Measurements from ENCODE around the gene MS4A10. TPM values are rescaled to one million over a fixed set of nuclear protein-coding genes. Genes with fewer than 3 reads are reported as not detected.

The MS4A10 gene
- total RNA-seq, 1 donor from 2014 or later, result not detected

DNA sequence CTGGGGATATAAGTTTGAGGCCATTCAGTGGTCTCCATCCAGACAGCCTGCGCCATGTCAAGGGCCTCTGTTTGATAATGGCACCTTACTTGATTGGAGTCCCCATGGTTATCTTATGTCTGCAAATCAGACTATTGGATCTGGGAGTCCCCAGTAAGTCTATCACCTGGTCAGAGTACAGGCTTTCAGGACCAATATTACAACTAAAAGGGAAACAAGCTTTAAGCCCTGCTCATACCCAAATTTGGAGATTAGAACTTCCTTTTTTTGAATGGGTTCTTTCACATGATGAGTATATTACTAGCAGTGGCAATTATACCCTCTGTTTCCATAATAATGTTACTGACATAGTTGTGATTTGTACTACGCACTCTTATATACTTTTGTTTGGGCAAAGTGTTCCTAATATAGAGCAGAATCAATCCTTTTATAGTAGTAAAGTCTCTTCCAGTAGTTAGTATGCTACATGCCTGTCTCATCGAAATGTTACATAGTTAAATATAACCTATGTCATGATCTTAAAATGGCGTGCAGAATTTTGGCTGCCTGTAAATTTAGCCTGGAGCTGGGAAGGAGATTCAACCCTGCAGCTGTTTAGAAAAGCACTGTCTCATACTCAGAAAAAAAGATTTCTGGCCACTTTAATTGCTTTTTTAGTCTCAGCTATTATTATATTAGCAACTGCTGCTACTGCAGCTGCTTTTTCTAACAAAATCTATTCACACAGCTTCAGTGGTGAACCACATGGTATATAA, 23.5 kb upstream of the MS4A10 start:
- H3K9me3 Mint-ChIP-seq (ENCODE audit: low read depth), result no peaks in the 10 kb centered on the region
- H3K4me3 Mint-ChIP-seq (ENCODE audit: unreplicated experiment), result no peak overlapping the region
- H3K36me3 Mint-ChIP-seq (ENCODE audit: low read depth), result no peaks in the 10 kb centered on the region
- no peak overlapping the region for H3K27ac Mint-ChIP-seq (ENCODE audit: unreplicated experiment)
- TF ChIP-seq, protein P1, sequence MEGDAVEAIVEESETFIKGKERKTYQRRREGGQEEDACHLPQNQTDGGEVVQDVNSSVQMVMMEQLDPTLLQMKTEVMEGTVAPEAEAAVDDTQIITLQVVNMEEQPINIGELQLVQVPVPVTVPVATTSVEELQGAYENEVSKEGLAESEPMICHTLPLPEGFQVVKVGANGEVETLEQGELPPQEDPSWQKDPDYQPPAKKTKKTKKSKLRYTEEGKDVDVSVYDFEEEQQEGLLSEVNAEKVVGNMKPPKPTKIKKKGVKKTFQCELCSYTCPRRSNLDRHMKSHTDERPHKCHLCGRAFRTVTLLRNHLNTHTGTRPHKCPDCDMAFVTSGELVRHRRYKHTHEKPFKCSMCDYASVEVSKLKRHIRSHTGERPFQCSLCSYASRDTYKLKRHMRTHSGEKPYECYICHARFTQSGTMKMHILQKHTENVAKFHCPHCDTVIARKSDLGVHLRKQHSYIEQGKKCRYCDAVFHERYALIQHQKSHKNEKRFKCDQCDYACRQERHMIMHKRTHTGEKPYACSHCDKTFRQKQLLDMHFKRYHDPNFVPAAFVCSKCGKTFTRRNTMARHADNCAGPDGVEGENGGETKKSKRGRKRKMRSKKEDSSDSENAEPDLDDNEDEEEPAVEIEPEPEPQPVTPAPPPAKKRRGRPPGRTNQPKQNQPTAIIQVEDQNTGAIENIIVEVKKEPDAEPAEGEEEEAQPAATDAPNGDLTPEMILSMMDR (IDR thresholded peaks at IDR 0.05), result no peak
- no peak for DNase-seq (ENCODE audit: low spot score)
- H3K27me3 Mint-ChIP-seq (ENCODE audit: low read depth), result peaks cover 55% of the 10 kb centered on the region
- no peaks in the 10 kb centered on the region for H3K4me1 Mint-ChIP-seq (ENCODE audit: low read depth)

DNA sequence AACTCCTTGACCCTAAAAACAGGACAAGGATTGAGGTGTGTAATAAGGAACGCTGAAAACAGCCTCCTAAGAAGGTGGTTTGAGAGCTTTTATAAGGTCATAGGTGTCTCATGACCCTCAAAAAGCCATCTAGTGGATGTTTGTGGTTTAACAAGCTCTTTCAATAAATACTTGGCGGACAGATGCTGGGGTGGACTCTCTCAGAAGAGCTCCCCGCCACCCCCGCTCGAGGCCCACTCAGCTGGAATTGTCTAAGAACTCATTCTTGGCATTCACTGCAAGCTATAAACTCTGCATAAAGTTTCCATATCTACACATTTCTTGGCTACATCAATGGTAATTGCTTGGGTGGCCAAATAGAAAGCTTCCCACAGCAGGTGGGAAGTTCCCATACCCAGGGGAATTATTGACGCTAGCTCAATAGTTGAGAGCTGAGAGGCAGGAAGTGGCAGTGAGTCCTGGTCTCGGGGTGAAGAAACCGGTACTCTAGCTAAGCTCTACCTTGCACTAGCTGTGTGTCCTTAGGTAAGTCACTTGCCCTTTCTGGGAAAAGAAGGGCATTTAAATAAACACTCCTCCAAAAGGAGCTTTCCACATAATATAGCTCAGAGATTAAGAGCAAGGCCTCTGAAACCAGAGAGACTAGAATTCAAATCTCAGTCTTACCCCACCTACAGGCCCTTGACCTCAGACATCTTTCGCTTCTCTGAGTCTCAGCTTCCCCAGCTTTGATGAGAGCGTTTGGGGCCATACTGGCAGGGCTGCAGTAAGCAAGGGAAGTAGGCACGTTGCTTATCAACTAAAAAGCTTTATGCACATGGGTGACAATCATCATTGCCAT, 22.1 kb upstream of the MS4A10 start:
- Mint-ChIP-seq H3K36me3 (ENCODE audit: low read depth) (no peaks in the 10 kb centered on the region), H3K27ac (ENCODE audit: unreplicated experiment) (no peak overlapping the region), H3K4me3 (ENCODE audit: unreplicated experiment) (no peak overlapping the region), H3K27me3 (ENCODE audit: low read depth) (peaks cover 51% of the 10 kb centered on the region), H3K9me3 (ENCODE audit: low read depth) (no peaks in the 10 kb centered on the region), H3K4me1 (ENCODE audit: low read depth) (no peaks in the 10 kb centered on the region)
- no peak for DNase-seq (ENCODE audit: low spot score)
- TF ChIP-seq, protein P1 (IDR thresholded peaks at IDR 0.05), result peak; percentile 46

DNA sequence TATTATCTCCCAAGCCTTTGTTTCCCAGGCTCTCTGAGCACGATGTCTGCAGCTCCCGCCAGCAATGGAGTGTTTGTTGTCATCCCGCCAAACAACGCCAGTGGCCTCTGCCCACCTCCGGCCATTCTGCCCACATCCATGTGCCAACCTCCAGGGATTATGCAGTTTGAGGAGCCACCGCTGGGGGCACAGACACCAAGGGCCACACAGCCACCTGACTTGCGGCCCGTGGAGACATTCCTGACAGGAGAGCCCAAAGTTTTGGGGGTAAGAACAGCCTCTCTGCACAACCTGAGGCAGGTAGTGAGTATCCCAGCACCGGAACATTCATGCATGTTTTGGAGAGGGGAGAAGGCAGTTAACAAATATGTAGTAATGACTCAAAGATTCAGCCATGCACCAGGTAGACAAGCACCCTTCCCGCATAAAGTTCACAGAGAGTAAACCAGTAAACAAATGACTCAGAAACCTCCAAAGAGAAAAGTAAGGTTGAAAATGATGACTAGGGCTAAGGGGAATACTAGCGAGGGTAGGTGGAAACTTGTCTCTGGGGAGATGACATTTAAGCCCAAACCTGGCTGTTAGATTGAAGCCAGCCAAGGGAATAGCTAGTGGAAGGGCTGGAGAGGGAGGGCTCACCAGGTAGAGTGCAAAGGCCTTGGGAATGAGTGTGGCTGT, 21.3 kb upstream of the MS4A10 start:
- Mint-ChIP-seq H3K36me3 (ENCODE audit: low read depth) (no peaks in the 10 kb centered on the region), H3K4me1 (ENCODE audit: low read depth) (no peaks in the 10 kb centered on the region), H3K27ac (ENCODE audit: unreplicated experiment) (no peak overlapping the region), H3K27me3 (ENCODE audit: low read depth) (peaks cover 51% of the 10 kb centered on the region), H3K4me3 (ENCODE audit: unreplicated experiment) (no peak overlapping the region), H3K9me3 (ENCODE audit: low read depth) (no peaks in the 10 kb centered on the region)
- TF ChIP-seq, protein P1 (IDR thresholded peaks at IDR 0.05), result no peak
- DNase-seq (ENCODE audit: low spot score), result no peak

DNA sequence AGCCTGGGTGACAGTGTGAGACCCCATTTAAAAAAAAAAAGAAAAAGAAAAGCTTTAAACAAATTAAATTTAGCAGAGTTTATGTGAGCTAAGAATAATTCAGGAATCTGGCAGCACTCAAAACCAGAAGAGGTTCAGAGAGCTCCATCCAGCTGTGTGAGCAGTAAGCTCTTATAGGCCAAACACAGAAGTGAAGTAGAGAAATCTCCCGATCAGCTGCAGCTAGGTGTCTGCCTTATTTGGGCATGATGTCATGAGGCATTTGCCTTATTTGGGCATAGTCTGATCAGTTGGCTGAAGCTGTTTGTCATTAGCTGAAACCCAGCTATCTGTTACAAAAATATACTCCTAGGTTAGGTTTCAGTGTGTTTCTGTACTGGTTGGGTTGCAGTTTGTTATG, 20.3 kb upstream of the MS4A10 start:
- H3K9me3 Mint-ChIP-seq (ENCODE audit: low read depth), result no peaks in the 10 kb centered on the region
- TF ChIP-seq, protein P1 (IDR thresholded peaks at IDR 0.05), result no peak
- no peak overlapping the region for H3K27ac Mint-ChIP-seq (ENCODE audit: unreplicated experiment)
- no peaks in the 10 kb centered on the region for H3K4me1 Mint-ChIP-seq (ENCODE audit: low read depth)
- no peak for DNase-seq (ENCODE audit: low spot score)
- no peak overlapping the region for H3K4me3 Mint-ChIP-seq (ENCODE audit: unreplicated experiment)
- H3K36me3 Mint-ChIP-seq (ENCODE audit: low read depth), result no peaks in the 10 kb centered on the region
- H3K27me3 Mint-ChIP-seq (ENCODE audit: low read depth), result peaks cover 44% of the 10 kb centered on the region

DNA sequence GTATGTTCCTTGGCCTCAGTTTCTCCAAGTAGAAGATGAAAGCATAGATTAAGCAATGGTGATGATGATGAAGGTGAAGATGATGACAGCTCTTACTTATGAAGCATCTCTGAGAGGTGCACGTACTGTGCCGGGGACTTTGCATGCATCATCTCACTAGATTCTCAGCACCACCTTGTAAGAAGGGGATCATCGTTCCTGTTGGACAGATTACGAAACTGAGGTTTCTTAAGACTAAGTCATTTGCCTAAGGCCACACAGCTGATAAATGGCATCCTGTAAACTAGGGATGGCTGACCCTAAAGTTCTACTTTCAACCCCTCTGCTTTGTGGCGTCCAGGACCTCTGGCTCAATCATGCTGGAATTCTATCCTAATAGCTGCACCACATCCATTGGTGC, 19.8 kb upstream of the MS4A10 start:
- TF ChIP-seq, protein P1 (IDR thresholded peaks at IDR 0.05), result no peak

More for the DNA sequence above, 19.8 kb upstream of the MS4A10 start:
- no peaks in the 10 kb centered on the region for H3K4me1 Mint-ChIP-seq (ENCODE audit: low read depth)
- no peaks in the 10 kb centered on the region for H3K36me3 Mint-ChIP-seq (ENCODE audit: low read depth)
- H3K27ac Mint-ChIP-seq (ENCODE audit: unreplicated experiment), result no peak overlapping the region
- peaks cover 39% of the 10 kb centered on the region for H3K27me3 Mint-ChIP-seq (ENCODE audit: low read depth)
- no peak overlapping the region for H3K4me3 Mint-ChIP-seq (ENCODE audit: unreplicated experiment)
- no peaks in the 10 kb centered on the region for H3K9me3 Mint-ChIP-seq (ENCODE audit: low read depth)
- no peak for DNase-seq (ENCODE audit: low spot score)

Measured in chondrocyte (in vitro differentiated cells).